Activated CD4-positive, alpha-beta T cell treated with anti-CD3 and anti-CD28 coated beads, Interleukin-2, amount 50 U/mL, for 4 hours (primary cell): ENCODE measurements around the gene TFPI2.

Source experiments
- DNase-seq, 2 experiments: peaks; one replicate each; pipeline ENCODE4 v3.0.0-alpha.2; 2020

The TFPI2 gene

GRCh38 chr7:93902777-93903423, 12.3 kb upstream of the TFPI2 start:
- no peak for DNase-seq

DNA sequence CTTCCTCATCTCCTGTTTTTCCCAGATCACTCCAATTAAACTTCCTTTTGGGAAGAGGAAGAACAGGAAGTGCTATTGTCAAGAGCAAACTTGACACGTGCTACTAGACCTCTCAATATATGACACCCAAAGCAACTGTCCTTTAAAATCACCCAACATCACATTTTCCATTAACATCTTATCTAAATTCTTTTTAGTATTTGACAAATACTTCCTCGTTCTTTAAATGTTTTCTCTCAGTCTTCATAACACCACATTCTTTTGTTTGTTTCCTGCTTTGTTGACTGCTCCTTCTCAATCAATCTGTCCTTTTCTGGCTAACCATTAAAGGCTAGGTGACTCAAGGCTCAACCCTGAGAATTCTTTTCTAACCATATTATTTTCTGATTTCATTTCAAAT, 7.1 kb upstream of the TFPI2 start:
- DNase-seq, result no peak

- DNase-seq, result no peak
Measured at GRCh38 chr7:93895859-93896600, 5.5 kb upstream of the TFPI2 start.

DNA sequence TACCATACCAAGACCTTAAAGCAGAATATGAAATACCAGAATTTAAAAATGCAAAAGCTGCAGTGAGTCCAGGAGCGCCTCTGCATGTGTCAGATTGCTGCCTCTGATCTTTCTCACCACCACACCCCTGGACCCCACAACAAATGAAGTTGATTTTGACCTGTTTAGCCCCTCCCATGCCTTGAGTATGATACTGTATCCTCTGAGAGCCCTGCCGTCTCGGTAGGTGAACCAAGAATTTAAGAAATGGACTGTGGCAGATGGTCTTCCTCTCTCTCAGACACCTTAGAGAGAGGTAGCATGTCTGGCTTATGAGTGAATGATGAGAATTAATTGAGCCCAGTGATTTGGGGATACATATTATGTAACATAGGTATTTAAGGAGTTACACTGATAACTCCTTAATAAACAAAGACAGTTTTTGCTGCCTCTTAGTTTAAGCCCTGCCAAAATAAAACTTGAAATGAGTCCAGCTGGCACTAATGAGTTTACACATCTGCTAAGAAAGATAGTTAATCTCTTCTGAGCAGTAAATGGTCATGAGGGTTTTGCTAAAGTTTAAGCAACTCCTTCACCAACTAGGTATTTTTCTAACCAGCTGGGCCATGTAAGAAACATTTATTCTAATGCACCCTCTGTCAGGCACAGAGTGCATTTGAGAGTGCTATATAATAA, 4.5 kb upstream of the TFPI2 start:
- no peak for DNase-seq

DNA sequence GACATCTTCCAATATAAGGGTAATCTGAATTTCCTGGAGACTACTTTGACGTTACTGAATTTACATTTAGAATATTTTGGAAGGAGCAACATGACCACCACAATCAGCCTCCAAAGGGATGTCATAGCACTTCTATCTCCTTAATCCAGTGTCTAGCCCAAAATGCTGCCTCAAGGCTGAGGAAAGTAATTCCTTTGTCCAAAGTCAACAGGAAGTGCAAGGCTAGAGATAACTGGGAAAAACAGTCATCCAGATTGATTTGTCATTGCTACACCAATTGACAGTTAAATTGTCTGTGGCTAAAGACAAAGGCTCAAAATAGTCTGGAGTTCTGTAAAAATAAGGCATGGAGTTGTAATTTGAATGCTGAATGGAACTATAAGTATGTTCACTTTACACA, 3.9 kb upstream of the TFPI2 start:
- no peak for DNase-seq

- no peak for DNase-seq
Measured at GRCh38 chr7:93890041-93890463, 501 bp downstream of the TFPI2 start.

DNA sequence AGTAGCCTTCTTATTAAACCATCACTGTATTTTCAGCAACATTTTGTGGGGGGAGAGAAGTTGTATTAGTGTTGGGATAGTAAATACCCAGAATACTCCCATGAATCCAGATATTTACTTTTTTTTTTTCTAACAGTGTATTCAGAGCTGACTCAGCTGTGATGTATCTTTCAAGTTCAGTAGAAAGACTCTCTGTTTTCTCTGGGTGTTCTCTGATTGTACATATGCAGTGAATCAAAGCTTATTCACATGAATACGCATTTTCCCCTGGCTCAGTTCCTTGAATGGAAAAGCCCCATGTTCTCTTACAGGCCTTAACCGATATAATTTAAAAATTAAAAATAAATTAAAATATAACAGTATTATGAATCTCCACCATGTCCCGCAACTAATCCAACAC, 1.3 kb downstream of the TFPI2 start:
- DNase-seq, result no peak

GRCh38 chr7:93884541-93884940, 6.0 kb downstream of the TFPI2 start:
- no peak for DNase-seq

GRCh38 chr7:93883917-93884345, 6.6 kb downstream of the TFPI2 start:
- no peak for DNase-seq

- DNase-seq, result no peak
Measured at GRCh38 chr7:93883078-93883916, 7.3 kb downstream of the TFPI2 start.

GRCh38 chr7:93882468-93882867, 8.1 kb downstream of the TFPI2 start:
- DNase-seq, result no peak

DNA sequence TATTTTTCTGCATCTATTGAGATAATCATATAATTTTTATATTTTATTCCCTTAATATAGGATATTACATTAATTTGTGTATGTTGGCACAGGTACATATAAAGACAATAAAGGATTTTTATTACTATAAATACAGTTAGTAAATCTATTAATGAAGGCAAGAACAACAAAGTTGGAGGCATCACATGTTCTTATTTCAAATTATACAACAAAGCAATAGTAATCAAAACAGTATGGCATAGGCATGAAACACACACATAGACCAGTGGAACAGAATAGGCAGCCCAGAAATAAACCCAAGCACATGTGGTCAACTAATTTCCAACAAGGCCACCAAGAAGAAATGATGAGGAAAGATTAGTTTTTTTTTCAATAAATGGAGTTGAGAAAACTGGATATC, 11.2 kb downstream of the TFPI2 start:
- no peak for DNase-seq

- DNase-seq, result no peak
Measured at GRCh38 chr7:93877742-93878141, 12.8 kb downstream of the TFPI2 start.

- no peak for DNase-seq
Measured at GRCh38 chr7:93873998-93874574, 16.5 kb downstream of the TFPI2 start.

DNA sequence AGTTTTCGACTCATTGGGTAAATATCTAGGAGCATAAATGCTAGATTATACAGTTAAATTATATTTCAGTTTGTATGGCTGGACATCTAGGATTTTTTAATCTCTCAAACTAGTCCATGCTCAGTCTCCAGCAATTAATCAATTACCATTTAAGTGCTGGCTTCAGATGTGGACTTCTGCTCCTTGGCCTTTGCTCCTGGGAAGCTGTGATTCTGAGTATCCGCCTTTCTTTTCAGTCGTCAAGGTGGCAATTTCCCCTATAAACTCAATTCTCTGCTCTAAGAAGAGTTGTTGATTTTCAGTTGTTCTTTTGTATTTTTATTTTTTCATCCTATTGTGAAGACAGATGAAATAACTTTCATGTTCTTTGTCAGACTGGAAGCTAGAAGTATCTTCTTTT, 23.7 kb downstream of the TFPI2 start:
- DNase-seq, result no peak

DNA sequence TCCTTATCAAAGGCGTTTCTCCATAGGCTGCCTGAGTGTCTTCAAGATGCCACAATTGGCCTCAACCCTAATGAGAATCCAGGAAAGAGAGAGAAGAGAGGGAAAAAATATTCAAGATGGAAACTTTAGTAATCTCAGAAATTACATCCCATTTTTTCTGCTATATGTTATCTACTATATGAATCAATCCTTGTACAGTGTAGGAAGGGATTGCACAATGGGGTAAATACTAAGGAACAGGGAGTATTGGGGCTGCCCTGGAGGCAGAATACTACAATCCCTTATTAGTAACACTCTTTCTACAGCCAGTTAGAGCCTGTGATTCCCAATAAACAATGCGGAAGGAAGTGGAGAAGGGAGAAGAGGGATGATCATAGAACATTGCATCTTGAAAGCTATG, 27.9 kb downstream of the TFPI2 start:
- no peak for DNase-seq

DNA sequence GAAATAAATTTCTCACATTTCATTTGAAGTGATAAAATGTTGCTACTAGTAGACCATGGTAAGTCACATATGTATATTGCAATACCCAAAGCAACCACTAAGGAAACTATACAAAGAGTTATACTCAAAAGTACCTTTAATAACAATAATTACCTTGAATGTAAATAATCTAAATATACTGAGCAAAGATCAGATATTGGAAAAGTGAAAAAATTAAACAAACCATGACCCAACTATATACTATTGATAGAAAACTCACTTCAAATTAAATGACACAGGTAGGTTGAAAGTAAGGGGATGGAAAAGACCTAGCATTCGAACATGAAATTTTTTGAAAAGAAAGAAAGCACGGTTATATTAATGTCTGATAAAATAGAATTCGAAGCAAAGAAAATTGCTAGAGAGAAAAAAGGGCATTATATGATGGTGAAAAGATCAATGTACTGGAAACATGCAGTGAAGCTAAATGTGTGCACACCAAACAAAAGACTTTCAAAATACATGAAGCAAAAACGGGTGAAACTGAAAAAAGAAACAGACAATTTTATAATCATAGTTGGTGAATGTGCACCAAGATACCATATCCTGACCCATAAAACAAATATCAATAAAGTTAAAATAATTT, 29.1 kb downstream of the TFPI2 start:
- DNase-seq, result no peak

DNA sequence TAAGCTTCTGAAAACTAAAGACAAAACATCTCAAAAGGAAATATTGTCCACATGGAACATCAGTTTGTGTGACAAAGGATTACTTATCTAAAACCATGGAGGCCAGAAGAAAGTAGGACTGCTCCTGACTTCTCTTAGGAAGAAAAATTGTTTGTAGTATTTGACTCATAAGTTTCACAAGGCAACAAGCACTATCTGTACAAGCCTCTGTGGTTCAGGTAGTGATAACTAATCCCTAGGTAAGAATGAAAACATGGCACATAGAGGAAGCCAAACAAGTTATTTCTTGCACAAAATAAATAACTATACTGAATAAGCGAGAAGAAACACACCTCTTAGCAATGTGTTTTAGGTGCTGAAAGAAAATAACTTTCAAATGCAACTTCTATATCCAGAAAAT, 30.3 kb downstream of the TFPI2 start:
- DNase-seq, result no peak

GRCh38 chr7:93858857-93859256, 31.7 kb downstream of the TFPI2 start:
- DNase-seq, result no peak

GRCh38 chr7:93856323-93856722, 34.2 kb downstream of the TFPI2 start:
- no peak for DNase-seq

GRCh38 chr7:93855797-93856196, 34.8 kb downstream of the TFPI2 start:
- DNase-seq, result no peak

DNA sequence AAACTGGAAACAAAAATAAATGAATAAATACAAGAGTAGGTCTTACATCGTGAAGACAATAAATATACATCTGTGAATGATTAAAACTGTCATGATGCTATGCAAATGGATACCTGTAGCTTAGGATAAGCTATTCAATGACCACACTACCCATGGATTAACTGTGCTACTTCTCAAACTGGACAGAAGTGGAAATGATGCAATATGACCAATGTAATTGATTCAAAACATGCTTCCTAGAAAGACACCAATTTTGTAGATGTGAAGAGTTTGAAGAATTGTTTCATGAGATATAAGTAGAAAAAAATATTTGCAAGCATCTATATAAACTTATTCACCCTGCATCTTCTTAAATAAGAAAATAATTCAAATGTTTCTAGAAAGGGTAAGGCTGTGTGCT, 36.1 kb downstream of the TFPI2 start:
- DNase-seq, result no peak
